Measurements from ENCODE around the gene ARHGEF38. TPM values are rescaled to one million over a fixed set of nuclear protein-coding genes. Genes with fewer than 3 reads are reported as not detected.

ARHGEF38 gene
- total RNA-seq, 2 experiments from 2014 or later, result not detected

- no peak overlapping the region for H3K27ac Mint-ChIP-seq
- ChIA-PET POLR2A (no interaction called here), CTCF (no interaction called here)
- H3K4me3 Mint-ChIP-seq, result no peak overlapping the region
- no peak for TF ChIP-seq CTCF (IDR thresholded peaks at IDR 0.05)
- no peaks in the 10 kb centered on the region for H3K4me1 Mint-ChIP-seq (ENCODE audit: low read depth)
- peaks cover 4% of the 10 kb centered on the region for H3K9me3 Mint-ChIP-seq
- peaks cover 5% of the 10 kb centered on the region for H3K27me3 Mint-ChIP-seq
- H3K36me3 Mint-ChIP-seq (ENCODE audit: low read depth), result no peaks in the 10 kb centered on the region
- intact Hi-C loops (cut with micrococcal nuclease), result no loop called here
- no peak for ATAC-seq
- no peak for DNase-seq
These were observed 42.2 kb upstream of the ARHGEF38 start for GRCh38 chr4:105510245-105510644.

- DNase-seq (peak; percentile 48), ATAC-seq (no peak)
- CTCF ChIA-PET, result interaction anchor here (0.6 to 1.6 kb wide), 11 partner anchors 11 to 683 kb away, joined by 3 to 5 read pairs (median 4); partner anchors contain the start of gene PPA2
These were observed 31.3 kb upstream of the ARHGEF38 start for GRCh38 chr4:105520819-105521790.

GRCh38 chr4:105526656-105527055, 25.8 kb upstream of the ARHGEF38 start:
- intact Hi-C loops (cut with micrococcal nuclease), result no loop called here
- no peak overlapping the region for H3K27ac Mint-ChIP-seq
- H3K36me3 Mint-ChIP-seq (ENCODE audit: low read depth), result no peaks in the 10 kb centered on the region
- H3K9me3 Mint-ChIP-seq, result no peaks in the 10 kb centered on the region
- TF ChIP-seq CTCF (IDR thresholded peaks at IDR 0.05), result no peak
- ChIA-PET POLR2A (no interaction called here), CTCF (interaction anchor here (1.6 kb wide), 1 partner anchor 9 kb away, joined by 3 read pairs; no protein-coding TSS in a partner anchor)
- no peak overlapping the region for H3K4me3 Mint-ChIP-seq
- DNase-seq, result no peak
- no peaks in the 10 kb centered on the region for H3K4me1 Mint-ChIP-seq (ENCODE audit: low read depth)
- H3K27me3 Mint-ChIP-seq, result peaks cover 8% of the 10 kb centered on the region
- no peak for ATAC-seq

More at GRCh38 chr4:105520819-105521790, 31.3 kb upstream of the ARHGEF38 start:
- H3K27ac Mint-ChIP-seq, result no peak overlapping the region
- peaks cover 8% of the 10 kb centered on the region for H3K27me3 Mint-ChIP-seq
- no peak overlapping the region for H3K4me3 Mint-ChIP-seq
- TF ChIP-seq CTCF (IDR thresholded peaks at IDR 0.05), result peak; percentile 47
- no peaks in the 10 kb centered on the region for H3K36me3 Mint-ChIP-seq (ENCODE audit: low read depth)
- POLR2A ChIA-PET, result no interaction called here
- H3K4me1 Mint-ChIP-seq (ENCODE audit: low read depth), result no peaks in the 10 kb centered on the region
- intact Hi-C loops (cut with micrococcal nuclease), result no loop called here
- H3K9me3 Mint-ChIP-seq, result no peaks in the 10 kb centered on the region

- CTCF ChIA-PET, result interaction anchor here (1.6 kb wide), 1 partner anchor 10 kb away, joined by 3 read pairs; no protein-coding TSS in a partner anchor
- ATAC-seq, result no peak
These were observed 25.3 kb upstream of the ARHGEF38 start for GRCh38 chr4:105527081-105527480.

More at GRCh38 chr4:105527081-105527480, 25.3 kb upstream of the ARHGEF38 start:
- H3K4me3 Mint-ChIP-seq, result no peak overlapping the region
- TF ChIP-seq CTCF (IDR thresholded peaks at IDR 0.05), result no peak
- no peaks in the 10 kb centered on the region for H3K4me1 Mint-ChIP-seq (ENCODE audit: low read depth)
- POLR2A ChIA-PET, result no interaction called here
- no peaks in the 10 kb centered on the region for H3K9me3 Mint-ChIP-seq
- no peaks in the 10 kb centered on the region for H3K36me3 Mint-ChIP-seq (ENCODE audit: low read depth)
- H3K27me3 Mint-ChIP-seq, result peaks cover 8% of the 10 kb centered on the region
- DNase-seq, result no peak
- no peak overlapping the region for H3K27ac Mint-ChIP-seq
- intact Hi-C loops (cut with micrococcal nuclease), result no loop called here

All from activated CD8-positive, alpha-beta T cell treated with anti-CD3 and anti-CD28 coated beads for 36 hours (primary cell).